Stimulated activated CD4-positive, alpha-beta T cell treated with anti-CD3 and anti-CD28 coated beads, Interleukin-1b, Interleukin-23, amount 100 ng/mL, for 24 hours (primary cell): ENCODE data around the gene PEX7.
"Not testable (repeated sequence)": the region's sequence is repeated elsewhere in the genome, so short reads cannot be mapped to it uniquely, and the experiment has no call there.

ENCODE experiments used
- DNase-seq, 4 experiments: peaks; one replicate each; pipeline ENCODE4 v3.0.0-alpha.2; 2020; ENCODE audit warnings: low read depth in 4 of 4, low spot score in 1 of 4

The PEX7 gene, protein sequence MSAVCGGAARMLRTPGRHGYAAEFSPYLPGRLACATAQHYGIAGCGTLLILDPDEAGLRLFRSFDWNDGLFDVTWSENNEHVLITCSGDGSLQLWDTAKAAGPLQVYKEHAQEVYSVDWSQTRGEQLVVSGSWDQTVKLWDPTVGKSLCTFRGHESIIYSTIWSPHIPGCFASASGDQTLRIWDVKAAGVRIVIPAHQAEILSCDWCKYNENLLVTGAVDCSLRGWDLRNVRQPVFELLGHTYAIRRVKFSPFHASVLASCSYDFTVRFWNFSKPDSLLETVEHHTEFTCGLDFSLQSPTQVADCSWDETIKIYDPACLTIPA

DNA sequence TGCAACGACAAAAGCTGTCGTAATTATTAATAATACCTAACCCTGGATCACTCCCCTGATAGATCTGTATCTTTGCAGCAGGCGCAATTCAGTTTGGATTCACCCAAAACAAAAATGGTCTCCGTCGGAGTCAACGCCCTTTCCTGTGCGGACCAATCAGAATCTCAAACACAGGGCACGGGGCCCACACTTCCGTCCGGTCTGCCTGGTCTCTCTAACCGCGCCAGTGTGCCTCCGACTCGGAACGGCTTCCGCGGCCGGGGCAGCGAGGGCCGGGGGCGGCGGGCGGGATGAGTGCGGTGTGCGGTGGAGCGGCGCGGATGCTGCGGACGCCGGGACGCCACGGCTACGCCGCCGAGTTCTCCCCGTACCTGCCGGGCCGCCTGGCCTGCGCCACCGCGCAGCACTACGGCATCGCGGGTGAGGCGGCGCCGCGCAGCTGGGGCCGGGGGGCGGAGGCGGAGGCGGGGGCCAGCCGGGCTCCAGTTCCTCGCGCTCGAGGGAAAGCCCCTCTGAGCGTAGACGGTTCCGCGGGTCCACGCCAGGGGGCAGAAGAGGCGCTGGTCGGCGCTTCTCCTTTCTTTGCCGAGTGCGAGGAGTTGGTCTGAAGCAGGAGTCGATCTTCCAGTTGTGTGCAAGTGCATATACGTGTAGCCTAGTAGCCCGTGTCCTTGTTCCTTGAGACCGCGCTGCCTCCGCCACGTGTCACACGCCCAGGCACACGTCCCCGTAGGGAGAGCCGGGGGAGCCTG is at the start of gene PEX7:
PEX7 (plus strand) TSS at position 217 of the 752 bp plus-strand sequence; CDS start at position 291, 74 bp downstream.
- peak; percentile 65 to 82 (median 74) for DNase-seq

DNA sequence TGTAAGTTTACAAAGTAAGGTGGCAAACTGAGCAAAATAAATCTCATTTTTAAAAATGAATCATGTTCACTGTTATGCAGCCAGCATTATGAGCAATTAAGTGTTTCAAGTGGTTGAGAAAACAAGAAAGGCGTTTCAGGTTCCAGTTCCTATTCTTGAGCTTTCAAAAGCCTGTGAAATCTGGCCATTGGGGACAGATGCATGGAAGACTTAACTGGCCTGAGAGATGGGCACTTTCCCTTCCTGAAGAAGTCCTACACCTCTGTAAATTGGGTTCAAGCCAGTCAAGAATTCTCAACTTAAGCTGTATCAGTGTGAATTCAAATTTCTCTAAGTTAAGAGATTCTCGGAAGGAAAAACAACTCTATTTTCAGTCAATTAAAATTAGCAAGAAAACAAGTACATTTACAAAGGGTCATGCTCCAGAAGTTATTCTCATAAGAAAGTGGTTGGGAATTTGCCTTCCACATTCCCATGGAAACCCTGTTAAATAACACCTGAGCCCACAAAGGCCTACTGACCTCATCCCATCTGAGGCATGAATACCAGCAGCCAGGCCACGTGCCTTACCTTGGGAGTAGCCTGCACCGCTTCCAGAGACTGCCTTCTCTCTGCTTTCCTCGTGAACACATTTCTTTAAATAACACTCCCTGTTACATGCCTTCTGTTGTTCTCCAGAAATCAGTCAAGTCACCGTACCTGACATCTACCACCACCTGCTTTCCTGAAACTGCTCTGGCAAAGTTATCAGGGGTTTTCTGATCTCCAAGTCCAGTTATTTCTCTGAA is 49.5 kb upstream of the PEX7 start:
- no peak for DNase-seq

- DNase-seq: no peak
These were observed 49.0 kb upstream of the PEX7 start for GRCh38 chr6:136773473-136773796.

- no peak for DNase-seq
These were observed 48.0 kb upstream of the PEX7 start for GRCh38 chr6:136774228-136775041.

DNA sequence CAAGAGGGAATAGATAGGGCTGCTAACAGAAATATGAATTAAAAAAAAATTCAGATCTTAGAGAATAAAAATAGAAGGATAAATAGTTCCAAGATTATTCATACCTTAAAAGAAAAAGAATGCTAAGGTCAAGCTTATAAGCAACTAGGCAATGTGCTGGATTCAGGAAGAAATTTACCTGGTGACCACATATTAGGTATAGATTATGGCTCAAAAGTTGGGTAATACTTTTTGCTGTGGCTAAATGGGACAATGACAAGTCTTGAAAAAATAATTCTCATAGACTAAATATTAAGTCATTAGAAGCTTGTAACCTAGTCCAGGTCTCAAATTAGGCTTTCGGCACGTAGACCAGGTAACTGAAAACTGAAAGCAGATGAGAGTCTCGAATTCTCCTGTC is 47.3 kb upstream of the PEX7 start:
- DNase-seq: no peak

- DNase-seq: no peak
These were observed 46.8 kb upstream of the PEX7 start for GRCh38 chr6:136775548-136775947.

DNA sequence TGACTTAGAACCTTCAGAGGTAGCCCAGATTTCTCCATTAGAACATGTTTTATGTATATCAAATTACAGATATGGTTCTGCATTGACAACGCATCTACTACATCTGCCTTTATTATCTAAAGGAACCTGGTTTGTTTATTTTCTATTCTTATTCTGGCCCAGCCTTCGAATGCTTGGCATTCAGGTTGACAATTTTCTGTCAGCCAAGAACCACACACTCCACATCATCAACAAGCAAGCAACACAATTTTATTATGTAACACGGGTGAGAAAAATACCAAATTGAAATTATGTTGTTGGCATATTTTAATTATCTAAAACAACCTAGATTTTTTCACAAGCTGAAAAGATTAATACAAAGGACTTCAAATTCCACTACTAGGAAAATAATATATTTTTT is 44.7 kb upstream of the PEX7 start:
- no peak for DNase-seq

DNA sequence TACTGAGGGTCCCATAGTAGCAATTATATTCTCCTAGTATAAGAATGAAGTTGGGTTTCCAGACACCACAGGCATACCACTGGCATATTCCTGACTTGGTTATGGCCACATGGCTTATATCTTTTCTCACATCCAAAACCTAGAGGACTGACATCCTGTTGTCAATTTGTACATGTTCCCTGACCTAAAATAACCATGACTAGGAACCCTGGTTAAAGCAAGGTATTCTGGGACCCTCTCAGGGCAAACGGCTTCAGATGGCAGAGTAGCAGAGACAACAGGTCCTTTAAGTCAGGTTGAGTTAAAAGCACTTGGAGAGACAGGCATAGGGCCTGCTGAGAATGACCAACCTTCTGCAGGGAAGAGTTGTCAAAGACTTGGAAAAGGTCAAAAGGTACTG is 42.7 kb upstream of the PEX7 start:
- DNase-seq: no peak

DNA sequence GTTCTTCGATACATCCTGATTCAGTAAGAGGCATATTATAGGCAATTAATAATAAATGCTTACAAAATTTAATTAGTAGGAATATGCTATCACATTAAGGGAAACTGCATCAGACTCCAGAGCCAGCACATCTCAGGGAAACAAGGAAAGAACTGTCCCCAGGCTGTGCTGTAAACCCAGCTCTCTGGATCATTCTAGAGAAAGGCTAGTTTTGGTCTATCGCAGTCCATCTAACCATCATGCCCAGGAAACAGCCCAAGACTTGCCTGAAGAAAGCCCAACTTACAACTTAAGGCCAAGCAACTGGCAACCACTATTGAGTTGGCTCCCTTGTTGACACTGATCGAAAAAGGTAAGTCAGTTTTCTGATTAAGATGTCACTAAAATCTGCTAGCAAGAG is 41.4 kb upstream of the PEX7 start:
- no peak for DNase-seq

DNA sequence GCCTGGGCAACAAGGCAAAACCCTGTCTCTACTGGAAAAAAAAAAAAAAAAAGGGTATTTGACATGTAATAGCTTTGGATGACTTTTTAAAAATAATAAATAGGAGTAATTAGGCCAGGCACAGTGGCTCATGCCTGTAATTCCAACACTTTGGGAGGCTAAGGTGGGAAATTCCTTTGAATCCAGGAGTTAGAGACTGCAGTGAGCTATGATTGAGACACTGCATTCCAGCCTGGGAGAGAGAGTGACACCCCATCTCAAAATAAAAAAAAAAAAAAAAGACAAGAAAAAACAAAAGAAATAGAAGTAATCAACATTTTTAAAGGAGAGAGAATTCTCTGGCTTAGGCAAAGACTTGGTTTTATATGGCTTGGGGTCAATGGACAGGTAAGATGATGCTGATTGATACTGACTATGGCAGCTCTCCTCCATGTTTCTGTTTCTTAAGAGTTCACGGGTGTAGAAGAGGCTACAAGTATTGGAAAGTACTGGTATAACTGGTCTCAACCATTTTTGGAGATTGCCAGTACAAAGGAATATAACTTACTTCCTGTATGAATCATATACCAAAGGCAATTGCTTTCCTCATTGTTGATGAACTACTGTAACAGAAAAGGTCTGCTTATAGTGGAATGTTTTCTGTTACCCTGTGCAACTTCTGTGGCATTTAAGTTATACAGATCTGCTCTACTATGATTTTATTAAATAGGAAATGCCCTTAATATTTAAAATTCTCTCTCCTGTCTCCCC is 40.2 kb upstream of the PEX7 start:
- DNase-seq: no peak

DNA sequence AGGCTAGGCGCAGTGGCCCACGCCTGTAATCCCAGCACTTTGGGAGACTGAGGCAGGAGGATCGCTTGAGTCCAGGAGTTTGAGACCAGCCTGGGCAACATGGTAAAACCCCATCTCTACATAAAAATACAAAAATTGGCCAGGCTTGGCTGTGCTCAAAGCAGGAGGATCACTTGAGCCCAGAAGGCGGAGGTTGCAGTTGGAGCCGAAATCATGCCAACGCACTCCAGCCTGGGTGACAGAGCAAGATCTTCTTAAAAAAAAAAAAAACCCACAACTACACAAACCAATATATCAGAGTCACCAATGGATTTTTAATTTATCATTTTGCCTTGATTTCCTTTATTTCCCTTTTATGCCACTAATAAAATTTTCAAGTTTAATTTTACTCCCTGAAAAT is 39.4 kb upstream of the PEX7 start:
- no peak for DNase-seq

DNA sequence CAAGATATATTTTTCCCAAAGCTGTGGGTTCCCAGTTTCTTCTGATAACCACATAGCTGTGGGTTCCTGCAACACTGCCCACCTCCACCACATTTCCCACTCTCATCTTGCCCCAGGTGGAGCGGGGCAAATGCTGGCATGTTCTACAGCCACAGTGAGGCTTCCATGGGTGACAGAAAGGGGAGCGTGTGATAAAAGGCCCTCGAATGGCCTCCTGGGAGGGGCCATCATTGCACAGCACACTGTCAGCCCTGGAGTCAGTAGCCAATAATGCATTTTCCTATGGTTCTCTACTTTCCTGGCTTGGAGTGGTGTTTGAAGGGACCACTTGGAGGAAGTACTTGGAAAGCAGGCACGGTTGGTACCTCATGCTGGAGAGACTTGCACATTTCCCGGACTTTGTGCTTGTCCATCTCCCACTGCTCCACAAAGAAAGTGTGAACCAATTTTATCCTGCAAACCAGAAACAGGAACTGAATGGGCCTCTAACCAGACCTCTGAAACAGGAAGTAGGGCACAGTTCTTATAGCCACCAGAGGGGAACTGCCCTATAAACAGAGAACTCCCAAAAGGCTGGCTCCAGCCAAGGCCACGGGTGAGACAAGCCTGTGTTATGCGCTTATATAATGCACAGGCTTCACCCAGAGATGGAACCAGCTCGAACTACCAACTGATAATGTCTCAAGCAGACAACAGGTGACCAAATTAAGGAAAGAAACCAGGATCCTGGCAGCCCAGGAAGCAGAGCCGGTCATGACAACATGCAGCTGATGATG is 38.7 kb upstream of the PEX7 start:
- no peak for DNase-seq

DNA sequence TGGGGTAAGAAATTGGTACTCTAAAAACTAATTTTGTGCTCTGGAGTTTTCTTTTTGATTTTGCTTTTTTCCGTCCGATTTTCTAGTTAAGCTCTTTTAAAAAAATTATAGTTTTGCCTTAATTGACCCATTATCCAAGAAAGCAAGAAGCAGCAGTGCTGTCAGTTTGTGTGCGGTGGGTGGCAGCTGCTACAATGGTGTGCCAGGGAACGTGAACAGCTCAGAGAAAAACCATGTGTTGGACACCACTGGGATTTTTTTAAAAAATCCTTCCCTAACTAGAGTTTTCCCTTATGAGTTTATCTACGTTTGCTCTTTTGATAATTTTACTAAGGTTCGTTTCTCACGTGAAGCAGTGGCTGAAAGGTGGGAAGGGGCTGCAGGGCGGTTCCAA is 38.1 kb upstream of the PEX7 start:
- DNase-seq: no peak

GRCh38 chr6:136784910-136785746 is 37.3 kb upstream of the PEX7 start:
- peak in 1 of 4 experiments; percentile 22 for DNase-seq

- no peak for DNase-seq
These were observed 35.7 kb upstream of the PEX7 start for GRCh38 chr6:136786658-136787057.

DNA sequence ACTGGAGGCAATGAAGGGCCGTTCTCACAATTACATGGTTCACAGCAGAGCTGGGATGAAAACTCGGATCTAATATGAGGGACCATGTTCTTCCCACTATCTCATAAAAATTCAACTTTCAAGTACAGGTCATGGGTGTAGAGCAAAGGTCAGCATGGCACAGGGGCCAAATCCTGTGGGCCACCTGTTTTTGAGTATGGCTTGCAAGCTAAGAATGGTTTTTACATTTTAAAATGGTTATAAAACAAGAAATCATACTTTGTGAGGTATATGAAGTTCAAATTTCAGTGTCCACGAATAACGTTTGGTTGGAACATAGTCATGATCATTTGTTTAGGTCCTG is 34.7 kb upstream of the PEX7 start:
- DNase-seq: no peak

DNA sequence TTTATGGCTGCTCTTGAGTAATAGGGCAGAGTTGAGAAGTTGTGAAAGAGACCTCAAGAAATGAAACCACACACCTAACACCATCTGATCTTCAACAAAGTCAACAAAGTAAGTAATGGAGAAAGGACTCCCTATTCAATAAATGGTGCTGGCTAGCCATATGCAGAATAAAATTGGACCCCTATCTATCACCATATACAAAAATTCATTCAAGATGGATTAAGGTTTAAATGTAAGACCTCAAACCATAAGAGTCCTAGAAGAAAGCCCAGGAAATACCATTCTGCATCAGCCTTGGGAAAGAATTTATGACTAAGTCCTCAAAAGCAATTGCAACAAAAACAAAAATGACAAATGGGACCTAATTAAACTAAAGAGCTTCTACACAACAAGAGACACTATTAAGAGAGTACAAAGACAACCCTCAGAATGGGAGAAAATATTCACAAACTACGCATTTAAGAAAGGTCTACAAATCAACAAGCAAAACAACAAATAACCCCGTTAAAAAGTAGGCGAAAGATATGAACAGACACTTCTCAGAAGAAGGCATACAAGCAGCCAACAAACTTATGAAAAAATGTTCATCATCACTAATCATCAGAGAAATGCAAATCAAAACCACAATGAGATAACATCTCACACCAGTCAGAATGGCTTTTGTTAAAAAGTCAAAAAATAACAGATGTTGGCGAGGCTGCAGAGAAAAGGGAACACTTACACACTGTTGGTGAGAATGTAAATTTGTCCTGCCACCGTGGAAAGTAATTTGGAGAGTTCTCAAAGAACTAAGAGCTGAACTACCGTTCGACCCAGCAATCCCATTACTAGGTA is 34.1 kb upstream of the PEX7 start:
- DNase-seq: no peak

GRCh38 chr6:136789440-136789839 is 33.0 kb upstream of the PEX7 start:
- DNase-seq: not testable (repeated sequence)
